Endothelial cell of umbilical vein (primary cell): Measurements from ENCODE around the gene RHOB. TPM values are rescaled to one million over a fixed set of nuclear protein-coding genes. Genes with fewer than 3 reads are reported as not detected.

Source experiments
- BruUV-seq: library from RNA; stranded (reverse); fragments of 400-500 nt; replicated peaks from 2 replicates; lab custom pipeline; 2021; lab: Mats Ljungman, UMichigan
- CTCF ChIA-PET: fragments of 300-600, 350-600 bp; sonication (Branson Sonifier 250); formaldehyde crosslinking; loops from one replicate; lab custom pipeline; 2021; ENCODE audit warnings: antibody characterized with exemption, inconsistent platforms; lab: Charles Lee
- POLR2A ChIA-PET: fragments of 300-600, 350-600 bp; sonication (Branson Sonifier 250); formaldehyde crosslinking; loops from one replicate; lab custom pipeline; 2021; ENCODE audit warnings: antibody characterized with exemption, inconsistent platforms; lab: Charles Lee
- DNase-seq: peaks from one replicate; pipeline ENCODE4 v3.0.0-alpha.2; 2011; ENCODE audit warnings: low read depth, low spot score
- FAIRE-seq: peaks from 2 replicates; lab custom pipeline; 2011; peaks lifted over from hg19 to GRCh38; lab: Jason Lieb, UNC
- H2AFZ ChIP-seq: 2 replicates; pipeline ENCODE4 v1.6.0; 2012; ENCODE audit warnings: low read depth, low read length, control low read depth, inconsistent platforms
- H3K27ac ChIP-seq: 2 replicates; pipeline ENCODE4 v1.5.1; 2011; ENCODE audit warnings: low read depth, mild to moderate bottlenecking, control low read depth, low read length, moderate library complexity; ENCODE audit not compliant: insufficient read depth
- H3K27me3 ChIP-seq, 2 experiments: 2 replicates each; pipeline versions ENCODE4 v1.6.0 to v1.6.1; 2011; ENCODE audit warnings: low read length in 2 of 2, mixed read lengths in 1 of 2; ENCODE audit not compliant: control insufficient read depth in 2 of 2, insufficient read depth in 2 of 2
- H3K36me3 ChIP-seq, 2 experiments: 2 replicates in 1 of 2; 3 replicates in 1 of 2; pipeline ENCODE4 v1.5.1; 2011; ENCODE audit warnings: low read length in 2 of 2, mild to moderate bottlenecking in 1 of 2, moderate library complexity in 1 of 2; ENCODE audit not compliant: control insufficient read depth in 2 of 2, insufficient read depth in 2 of 2; ENCODE audit errors: extremely low read depth in 1 of 2
- H3K4me1 ChIP-seq: 3 replicates; pipeline ENCODE4 v1.5.1; 2011; ENCODE audit warnings: mild to moderate bottlenecking, low read length; ENCODE audit not compliant: control insufficient read depth, insufficient read depth; ENCODE audit errors: extremely low read depth
- H3K4me2 ChIP-seq: 2 replicates; pipeline ENCODE4 v1.6.1; 2011; ENCODE audit warnings: low read length, control low read depth, mixed read lengths; ENCODE audit not compliant: insufficient read depth
- H3K4me3 ChIP-seq, 3 experiments: fragments of 200-600 bp in 1 of 3; sonication (generic), shearing (Covaris generic) in 1 of 3; replicated peaks in 1 of 3; 2 replicates each; pipeline ENCODE4 v1.5.1; 2011 to 2016; ENCODE audit warnings: control low read depth in 3 of 3, low read length in 3 of 3, mild to moderate bottlenecking in 2 of 3, inconsistent platforms in 1 of 3, low read depth in 1 of 3, moderate library complexity in 1 of 3; ENCODE audit not compliant: insufficient read depth in 1 of 3
- H3K79me2 ChIP-seq: 2 replicates; pipeline ENCODE4 v1.6.0; 2012; ENCODE audit warnings: low read length, inconsistent platforms; ENCODE audit not compliant: control insufficient read depth, insufficient read depth
- H3K9ac ChIP-seq: replicated peaks from 2 replicates; pipeline ENCODE3; 2011; ENCODE audit warnings: low read length, control low read depth; ENCODE audit not compliant: insufficient read depth; ENCODE audit errors: extremely low read depth
- H3K9me1 ChIP-seq: replicated peaks from 3 replicates; pipeline ENCODE4 v1.6.0; 2011; ENCODE audit warnings: mild to moderate bottlenecking, low read length; ENCODE audit not compliant: control insufficient read depth, insufficient read depth; ENCODE audit errors: extremely low read depth
- H3K9me3 ChIP-seq: replicated peaks from 2 replicates; pipeline ENCODE4 v1.5.1; 2012; ENCODE audit warnings: low read length, inconsistent platforms; ENCODE audit not compliant: control insufficient read depth, insufficient read depth
- H4K20me1 ChIP-seq: replicated peaks from 2 replicates; pipeline ENCODE3; 2011; ENCODE audit warnings: mild to moderate bottlenecking, low read length; ENCODE audit not compliant: control insufficient read depth, insufficient read depth; ENCODE audit errors: extremely low read depth
- EZH2 ChIP-seq: IDR thresholded peaks from 2 replicates; pipeline ENCODE4 v1.6.1; 2012; ENCODE audit warnings: borderline replicate concordance, low read depth, mild to moderate bottlenecking, moderate library complexity, low read length, inconsistent platforms; ENCODE audit not compliant: severe bottlenecking
- FOS ChIP-seq: IDR thresholded peaks from 2 replicates; pipeline ENCODE4 v1.6.1; 2011; ENCODE audit warnings: mild to moderate bottlenecking, low read length, moderate library complexity, borderline replicate concordance; ENCODE audit not compliant: insufficient read depth
- GATA2 ChIP-seq: IDR thresholded peaks from 2 replicates; pipeline ENCODE4 v1.7.0; 2011; ENCODE audit warnings: low read depth, mild to moderate bottlenecking, moderate library complexity, mixed read lengths, low read length; ENCODE audit not compliant: insufficient read length, insufficient read depth
- JUN ChIP-seq: IDR thresholded peaks from 2 replicates; pipeline ENCODE4 v1.6.1; 2011; ENCODE audit warnings: borderline replicate concordance, low read depth; ENCODE audit not compliant: insufficient read length, insufficient read depth
- MYC ChIP-seq: IDR thresholded peaks from one replicate; pipeline ENCODE4 v1.6.1; 2011; ENCODE audit warnings: mild to moderate bottlenecking, low read depth, low read length
- POLR2A ChIP-seq: IDR thresholded peaks from 2 replicates; pipeline ENCODE4 v1.6.1; 2012; ENCODE audit warnings: low read depth, mild to moderate bottlenecking, control low read depth, low read length
- POLR2AphosphoS5 ChIP-seq: IDR thresholded peaks from 2 replicates; pipeline ENCODE4 v1.6.1; 2012; ENCODE audit warnings: low read depth, mild to moderate bottlenecking, control low read depth, low read length, moderate library complexity; ENCODE audit not compliant: insufficient read depth
- dilution Hi-C: fragments of 300-500 bp; cut with MboI; formaldehyde crosslinking; loops from one replicate; pipeline ENCODE4 v1.15.0; 2019; ENCODE audit warnings: low sequenced_read_pairs; ENCODE audit not compliant: extremely low pct_ligation_motif_present
- intact Hi-C: fragments of 100-400 bp; cut with micrococcal nuclease; formaldehyde crosslinking; loops from one replicate; pipeline ENCODE4 v1.10.0; 2022
- polyA plus RNA-seq, 4 experiments: library from polyadenylated mRNA; depleted of rRNA in 3 of 4; stranded (reverse) in 3 of 4; unstranded in 1 of 4; fragments of >200 nt; gene quantifications; 2 replicates each; pipeline versions ENCODE4 v1.2.1 to v1.2.3, GENCODE V29; 2011 to 2012; ENCODE audit warnings: missing spikeins in 1 of 4
- total RNA-seq: library from RNA; stranded (reverse); gene quantifications from 2 replicates; pipeline ENCODE4 v1.2.3, GENCODE V29; 2021
- TF ChIP-seq, protein P1 (sequence below): IDR thresholded peaks from 2 replicates; pipeline ENCODE4 v1.6.1; 2011; ENCODE audit not compliant: insufficient read depth, insufficient read length
- TF ChIP-seq, protein P2 (sequence below), 2 donors: IDR thresholded peaks; 1 replicate in 1 of 2; 2 replicates in 1 of 2; pipeline ENCODE4 v1.5.1; 2011; ENCODE audit warnings: low read length in 2 of 2, mild to moderate bottlenecking in 2 of 2, moderate library complexity in 2 of 2, control low read depth in 1 of 2, inconsistent platforms in 1 of 2, low read depth in 1 of 2; ENCODE audit not compliant: insufficient read depth in 1 of 2; ENCODE audit errors: extremely low read depth in 1 of 2

The RHOB gene
- total and polyA plus RNA-seq, 2 donors (not counting 3 experiments of a cell fraction or from before 2014, with no cell fraction given): 830 to 1,101 TPM

DNA sequence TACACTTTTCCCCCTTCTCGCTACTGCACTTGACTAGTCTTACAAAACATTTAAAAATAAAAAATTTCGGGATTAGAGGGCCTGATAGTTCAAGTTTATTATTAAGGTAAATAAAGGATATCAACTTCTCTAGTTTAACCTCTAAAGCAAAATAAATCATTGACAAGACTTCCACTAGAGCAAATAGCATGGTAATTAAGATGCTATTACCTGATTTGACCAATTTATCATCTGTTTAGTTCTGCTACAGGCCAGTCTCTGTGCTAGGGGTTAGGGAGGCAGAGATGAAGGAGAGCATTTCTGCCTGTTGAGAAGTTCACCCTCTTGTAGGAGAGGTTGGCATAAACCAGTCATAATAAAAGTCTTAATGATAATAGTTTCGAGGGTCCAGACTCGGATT, 34.0 kb downstream of the RHOB start:
- ChIA-PET POLR2A (no interaction called here), CTCF (no interaction called here)
- Histone ChIP-seq H3K79me2 (no peaks in the 10 kb centered on the region), H3K9me1 (no peaks in the 10 kb centered on the region), H3K4me2 (no peak overlapping the region), H3K4me1 (no peaks in the 10 kb centered on the region), H3K9ac (no peak overlapping the region), H3K27me3 (no peaks in the 10 kb centered on the region), H3K27ac (no peak overlapping the region), H3K9me3 (no peaks in the 10 kb centered on the region), H3K36me3 (no peaks in the 10 kb centered on the region), H2AFZ (no peak overlapping the region), H4K20me1 (no peaks in the 10 kb centered on the region), H3K4me3 (no peak overlapping the region)
- DNase-seq (no peak), FAIRE-seq (no peak)
- no peak for TF ChIP-seq MYC
- TF ChIP-seq EZH2: no peak
- TF ChIP-seq, protein P1, sequence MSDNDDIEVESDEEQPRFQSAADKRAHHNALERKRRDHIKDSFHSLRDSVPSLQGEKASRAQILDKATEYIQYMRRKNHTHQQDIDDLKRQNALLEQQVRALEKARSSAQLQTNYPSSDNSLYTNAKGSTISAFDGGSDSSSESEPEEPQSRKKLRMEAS: no peak
- TF ChIP-seq GATA2: no peak
- TF ChIP-seq, protein P2, sequence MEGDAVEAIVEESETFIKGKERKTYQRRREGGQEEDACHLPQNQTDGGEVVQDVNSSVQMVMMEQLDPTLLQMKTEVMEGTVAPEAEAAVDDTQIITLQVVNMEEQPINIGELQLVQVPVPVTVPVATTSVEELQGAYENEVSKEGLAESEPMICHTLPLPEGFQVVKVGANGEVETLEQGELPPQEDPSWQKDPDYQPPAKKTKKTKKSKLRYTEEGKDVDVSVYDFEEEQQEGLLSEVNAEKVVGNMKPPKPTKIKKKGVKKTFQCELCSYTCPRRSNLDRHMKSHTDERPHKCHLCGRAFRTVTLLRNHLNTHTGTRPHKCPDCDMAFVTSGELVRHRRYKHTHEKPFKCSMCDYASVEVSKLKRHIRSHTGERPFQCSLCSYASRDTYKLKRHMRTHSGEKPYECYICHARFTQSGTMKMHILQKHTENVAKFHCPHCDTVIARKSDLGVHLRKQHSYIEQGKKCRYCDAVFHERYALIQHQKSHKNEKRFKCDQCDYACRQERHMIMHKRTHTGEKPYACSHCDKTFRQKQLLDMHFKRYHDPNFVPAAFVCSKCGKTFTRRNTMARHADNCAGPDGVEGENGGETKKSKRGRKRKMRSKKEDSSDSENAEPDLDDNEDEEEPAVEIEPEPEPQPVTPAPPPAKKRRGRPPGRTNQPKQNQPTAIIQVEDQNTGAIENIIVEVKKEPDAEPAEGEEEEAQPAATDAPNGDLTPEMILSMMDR (IDR thresholded peaks at IDR 0.05; ENCODE audit: extremely low read depth in 1 of 2, insufficient read depth in 1 of 2, low read depth in 1 of 2, low read length in 2 of 2): no peak
- TF ChIP-seq FOS: no peak
- no peak for TF ChIP-seq POLR2A
- no peak for TF ChIP-seq POLR2AphosphoS5
- TF ChIP-seq JUN: no peak
- dilution Hi-C loops: no loop called here
- no TSS peak for BruUV-seq
- intact Hi-C loops: no loop called here
